SU-DHL-6 (cell line): Measurements from ENCODE around the gene ABLIM1.

Source experiments
- EZH2phosphoT487 ChIP-seq: fragments of 200-600 bp; sonication (generic), shearing (Covaris generic); conservative IDR thresholded peaks from 2 replicates; pipeline ENCODE4 v1.6.1; 2018; ENCODE audit warnings: mild to moderate bottlenecking, antibody characterized with exemption, low read length, moderate library complexity, mixed read lengths
- TF ChIP-seq, protein P1 (sequence below): fragments of 200-600 bp; sonication (generic); IDR thresholded peaks from one replicate; pipeline ENCODE4 v1.5.1; 2017; ENCODE audit warnings: antibody characterized with exemption, mild to moderate bottlenecking, low read length, moderate library complexity; ENCODE audit not compliant: insufficient read depth, poor library complexity, severe bottlenecking

DNA sequence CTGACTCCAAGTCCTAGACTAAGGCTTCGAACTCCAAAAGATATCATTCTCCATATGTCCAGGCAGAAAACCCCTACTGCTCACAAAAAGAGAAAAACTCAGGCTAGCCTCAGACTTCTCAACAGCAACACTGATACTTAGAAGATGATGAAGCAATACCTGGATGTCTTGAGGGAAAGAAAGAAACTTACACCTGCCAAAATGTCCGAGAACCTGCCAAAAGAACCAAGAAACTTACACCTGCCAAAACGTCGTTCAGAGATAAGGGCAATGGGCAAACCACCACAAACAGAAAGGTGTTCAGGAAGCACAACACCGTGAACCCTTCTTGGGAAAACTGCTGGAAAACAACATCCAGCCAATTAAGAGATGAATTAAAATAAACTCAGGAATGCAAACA, 15.3 kb downstream of the ABLIM1 start:
- TF ChIP-seq, protein P1, sequence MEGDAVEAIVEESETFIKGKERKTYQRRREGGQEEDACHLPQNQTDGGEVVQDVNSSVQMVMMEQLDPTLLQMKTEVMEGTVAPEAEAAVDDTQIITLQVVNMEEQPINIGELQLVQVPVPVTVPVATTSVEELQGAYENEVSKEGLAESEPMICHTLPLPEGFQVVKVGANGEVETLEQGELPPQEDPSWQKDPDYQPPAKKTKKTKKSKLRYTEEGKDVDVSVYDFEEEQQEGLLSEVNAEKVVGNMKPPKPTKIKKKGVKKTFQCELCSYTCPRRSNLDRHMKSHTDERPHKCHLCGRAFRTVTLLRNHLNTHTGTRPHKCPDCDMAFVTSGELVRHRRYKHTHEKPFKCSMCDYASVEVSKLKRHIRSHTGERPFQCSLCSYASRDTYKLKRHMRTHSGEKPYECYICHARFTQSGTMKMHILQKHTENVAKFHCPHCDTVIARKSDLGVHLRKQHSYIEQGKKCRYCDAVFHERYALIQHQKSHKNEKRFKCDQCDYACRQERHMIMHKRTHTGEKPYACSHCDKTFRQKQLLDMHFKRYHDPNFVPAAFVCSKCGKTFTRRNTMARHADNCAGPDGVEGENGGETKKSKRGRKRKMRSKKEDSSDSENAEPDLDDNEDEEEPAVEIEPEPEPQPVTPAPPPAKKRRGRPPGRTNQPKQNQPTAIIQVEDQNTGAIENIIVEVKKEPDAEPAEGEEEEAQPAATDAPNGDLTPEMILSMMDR: no peak
- TF ChIP-seq EZH2phosphoT487: no peak
